GM04504 (cell line): ENCODE measurements around the gene ZNF280D.

Source experiments
- DNase-seq: peaks from one replicate; pipeline ENCODE4 v3.0.0-alpha.2; 2012; ENCODE audit warnings: low read depth

Gene ZNF280D

GRCh38 chr15:56744701-56745683 lies 11.7 kb upstream of the ZNF280D start:
- no peak for DNase-seq

- no peak for DNase-seq
Observed at GRCh38 chr15:56741541-56741940, 8.2 kb upstream of the ZNF280D start.

DNA sequence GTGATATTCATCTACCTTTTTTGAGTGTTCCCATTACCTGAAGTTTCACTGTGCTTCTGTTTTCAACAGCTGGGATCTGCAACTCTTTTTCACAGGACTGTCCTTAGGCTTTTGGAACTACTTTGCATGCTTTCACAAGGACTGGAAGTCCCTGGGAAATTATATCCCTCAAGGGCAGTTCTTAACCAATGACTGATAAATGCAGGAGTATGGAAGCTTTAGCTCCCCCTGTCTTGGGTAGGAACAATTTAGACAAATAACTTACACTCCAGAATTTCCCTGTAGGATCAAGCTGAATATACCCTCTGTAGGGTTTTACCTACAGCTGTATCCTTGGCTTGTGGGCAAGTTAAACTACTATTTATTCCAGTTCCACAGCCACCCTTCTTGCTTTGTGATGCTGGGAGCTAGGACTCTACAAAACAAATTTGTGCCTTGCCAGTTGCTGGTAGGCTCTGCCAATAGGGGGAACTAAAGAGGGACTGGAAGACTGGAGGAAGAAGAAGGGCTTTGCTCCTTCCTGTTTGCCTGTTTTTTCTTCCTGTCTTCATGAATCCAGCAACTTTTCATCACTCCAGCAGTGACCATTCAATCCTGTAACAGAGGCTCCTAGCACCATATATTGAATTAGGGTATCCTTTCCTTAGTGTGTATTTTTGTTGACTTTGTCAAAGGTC lies 6.8 kb upstream of the ZNF280D start:
- no peak for DNase-seq

DNA sequence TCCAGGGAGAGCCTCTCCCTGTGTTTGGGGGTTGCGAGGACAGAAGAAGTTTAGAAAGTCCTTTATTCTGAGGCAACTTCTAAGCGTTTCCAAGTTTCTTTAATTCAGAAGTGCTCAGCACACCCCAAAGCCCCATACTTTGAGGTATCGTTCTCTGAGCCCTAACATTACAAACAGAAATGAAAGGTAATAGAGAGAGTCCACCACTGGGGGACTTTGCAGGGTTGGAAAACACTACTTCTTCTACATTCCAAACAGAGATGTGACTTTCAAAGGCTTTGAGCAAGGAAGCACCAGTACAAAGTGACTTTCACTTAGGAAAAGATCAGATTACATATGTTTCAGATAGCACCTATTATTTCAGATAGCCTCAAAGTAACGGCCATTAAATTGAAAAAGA lies 6.2 kb upstream of the ZNF280D start:
- DNase-seq: no peak

GRCh38 chr15:56737791-56738190 lies 4.5 kb upstream of the ZNF280D start:
- no peak for DNase-seq

DNA sequence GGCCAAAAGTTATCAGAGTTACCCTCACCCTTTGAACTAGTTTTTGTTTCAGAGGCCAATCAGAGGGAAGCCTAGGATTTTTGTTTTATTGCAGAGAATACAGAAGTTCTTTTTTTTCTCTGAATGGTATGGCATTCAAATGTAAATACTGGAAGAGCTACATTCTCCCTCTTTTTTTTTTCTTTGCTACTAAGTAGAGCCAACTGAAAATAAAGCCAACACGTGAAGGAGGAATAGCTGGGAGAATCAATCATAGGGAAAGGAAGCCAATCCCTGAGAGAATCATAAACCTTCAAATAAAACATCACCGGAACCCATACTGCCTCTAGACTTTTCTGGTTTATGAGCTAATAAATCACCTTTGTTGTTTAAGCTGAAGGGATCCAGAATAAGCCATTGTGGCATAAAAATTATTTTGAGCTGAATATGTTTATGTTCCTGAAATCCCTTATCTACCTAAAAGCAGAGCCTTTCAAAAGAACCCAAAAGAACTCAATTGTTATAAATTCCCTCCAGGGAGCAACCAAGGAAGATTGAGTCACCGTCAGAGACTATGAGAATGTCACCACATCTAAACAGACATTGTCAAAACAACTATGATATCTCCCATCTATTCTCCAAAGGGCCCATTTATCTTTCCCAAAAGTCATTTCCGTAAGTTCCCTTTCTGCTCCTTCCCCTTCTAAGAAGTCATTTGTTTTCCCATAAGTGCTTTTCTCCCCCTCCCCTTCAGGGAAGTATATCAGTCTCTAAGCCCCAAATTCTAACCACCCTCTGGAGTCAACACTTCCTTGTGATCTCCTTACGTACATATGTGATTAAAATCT lies 3.8 kb upstream of the ZNF280D start:
- DNase-seq: no peak

DNA sequence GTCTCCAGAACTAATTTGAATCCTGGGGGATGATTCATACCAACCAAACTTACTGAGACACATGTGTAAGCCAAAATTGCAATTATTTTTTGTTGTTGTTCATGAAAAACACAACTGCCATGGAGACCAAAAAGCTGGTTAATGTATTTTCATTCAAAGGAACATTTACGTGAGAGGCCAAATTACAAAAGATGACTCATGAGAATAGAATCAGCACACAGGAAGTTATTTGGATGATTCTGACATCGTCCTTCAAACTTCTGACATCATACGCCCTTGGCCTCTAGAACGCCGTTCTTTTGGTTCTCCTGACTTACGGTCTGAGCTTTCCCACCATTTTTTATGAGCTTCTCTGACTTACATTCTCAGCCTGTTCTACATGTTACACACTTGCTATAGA lies 3.0 kb upstream of the ZNF280D start:
- no peak for DNase-seq

DNA sequence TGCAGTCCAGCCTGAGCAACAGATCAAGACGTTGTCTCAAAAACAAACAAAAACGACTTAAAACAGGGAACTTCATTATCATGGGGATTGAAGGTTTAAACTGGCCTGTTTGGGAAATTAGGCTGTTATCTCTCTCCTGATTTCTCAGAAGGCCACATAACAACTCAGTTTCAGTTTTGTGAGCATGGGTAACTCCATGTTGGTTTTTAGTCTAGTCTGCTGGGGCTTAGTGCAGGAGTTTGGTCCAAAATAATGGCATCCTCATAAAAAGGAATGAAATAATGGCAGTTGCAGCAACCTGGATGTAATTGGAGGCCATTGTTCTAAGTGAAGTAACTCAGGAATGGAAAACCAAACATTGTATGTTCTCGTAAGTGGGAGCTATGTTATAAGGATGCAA lies 2.3 kb upstream of the ZNF280D start:
- DNase-seq: no peak

DNA sequence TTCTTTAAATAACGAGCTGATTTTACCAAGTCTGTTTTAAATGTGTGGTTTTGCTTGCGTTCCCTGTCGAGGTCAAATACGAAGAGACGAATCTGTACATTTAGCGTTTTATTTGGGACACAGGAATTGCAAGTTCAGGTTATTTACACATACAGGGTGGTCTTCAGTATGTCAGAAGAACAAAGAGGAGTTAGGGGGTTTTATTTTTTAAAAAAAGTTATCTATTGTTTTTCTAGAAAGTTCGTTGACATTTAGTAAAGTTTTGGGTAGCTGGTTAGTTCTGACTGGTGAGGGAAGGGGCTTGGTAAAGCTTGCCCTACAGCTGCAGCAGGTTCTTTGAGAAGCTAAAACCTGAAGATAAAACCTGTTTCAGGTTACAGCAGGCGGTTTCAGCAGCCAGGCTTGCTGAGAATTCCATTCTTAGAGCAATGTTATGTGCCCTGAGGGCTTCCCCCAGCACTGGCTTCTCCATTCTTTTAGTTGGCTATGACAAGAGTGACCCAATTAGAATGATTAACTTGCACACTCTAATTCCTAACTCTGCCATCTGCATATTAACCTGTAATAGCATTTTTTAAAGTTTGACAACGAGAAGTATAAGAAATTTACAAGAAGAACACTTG lies 815 bp upstream of the ZNF280D start:
- no peak for DNase-seq

DNA sequence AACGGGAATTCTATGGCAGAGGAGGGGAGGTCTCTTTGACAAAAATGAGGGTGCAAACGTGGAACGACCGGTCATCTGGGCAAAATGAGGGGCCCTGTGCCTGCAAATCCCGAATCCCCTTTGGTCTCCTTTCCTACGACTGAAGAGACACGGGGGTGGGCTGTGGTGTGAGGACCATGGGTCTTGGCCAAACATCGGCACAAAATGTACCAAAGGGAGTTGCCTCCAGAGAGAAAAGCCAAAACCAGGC lies 498 bp downstream of the ZNF280D start:
- no peak for DNase-seq

DNA sequence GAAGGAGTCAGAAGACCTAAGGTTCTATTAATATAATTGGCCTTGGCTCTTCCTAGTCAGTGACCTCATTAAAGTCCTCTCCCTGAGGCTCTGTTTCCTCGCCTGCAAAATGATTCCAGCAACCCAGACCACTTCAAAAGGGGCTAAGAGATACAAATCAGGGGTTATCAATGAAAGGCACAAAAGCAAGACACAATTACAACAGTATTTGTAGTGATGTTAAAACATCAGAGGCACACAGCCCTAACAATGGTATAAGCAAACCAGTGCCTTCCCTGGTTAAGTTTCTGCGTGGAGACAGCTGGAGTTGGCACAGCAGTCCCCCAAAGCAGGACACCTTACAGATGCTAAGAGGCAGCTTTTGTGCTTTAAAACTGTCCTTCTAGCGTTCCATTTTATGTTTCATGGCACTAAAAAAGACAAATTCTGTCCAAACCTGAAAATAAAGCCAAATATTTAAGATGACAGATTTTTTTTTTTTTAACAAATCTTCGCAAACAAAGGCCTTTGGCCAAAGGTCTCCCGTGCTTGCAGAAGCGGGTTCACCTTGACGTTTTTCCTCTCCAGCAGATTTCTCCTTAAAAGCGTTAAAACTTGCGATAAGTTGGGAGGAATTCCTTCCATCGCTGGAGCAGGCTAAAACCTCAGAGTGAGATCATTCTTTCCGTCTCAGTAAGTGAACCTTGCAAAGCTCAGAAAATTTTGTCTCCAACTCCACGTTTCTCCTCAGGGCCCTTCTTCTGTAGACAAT lies 999 bp downstream of the ZNF280D start:
- no peak for DNase-seq

DNA sequence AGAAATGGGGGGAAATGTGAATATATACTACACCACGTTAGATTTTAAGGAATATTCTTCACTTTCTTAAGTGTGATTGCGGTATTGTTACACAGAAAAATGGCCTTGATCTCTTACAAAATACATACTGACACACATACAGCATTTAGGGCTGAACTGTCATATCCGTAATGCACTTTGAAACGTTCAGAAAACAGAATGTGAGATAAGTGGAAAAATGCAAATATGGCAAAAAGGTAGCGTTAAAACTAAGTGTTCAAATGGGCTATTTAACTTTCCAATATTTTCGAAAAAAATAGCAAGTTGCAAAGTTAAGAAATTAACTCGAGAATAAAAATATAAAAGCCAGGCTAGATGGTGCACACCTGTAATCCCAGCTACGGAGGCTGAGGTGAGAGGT lies 1.8 kb downstream of the ZNF280D start:
- DNase-seq: no peak

- DNase-seq: no peak
Observed at GRCh38 chr15:56729561-56729960, 3.7 kb downstream of the ZNF280D start.

- no peak for DNase-seq
Observed at GRCh38 chr15:56725386-56725785, 7.9 kb downstream of the ZNF280D start.

DNA sequence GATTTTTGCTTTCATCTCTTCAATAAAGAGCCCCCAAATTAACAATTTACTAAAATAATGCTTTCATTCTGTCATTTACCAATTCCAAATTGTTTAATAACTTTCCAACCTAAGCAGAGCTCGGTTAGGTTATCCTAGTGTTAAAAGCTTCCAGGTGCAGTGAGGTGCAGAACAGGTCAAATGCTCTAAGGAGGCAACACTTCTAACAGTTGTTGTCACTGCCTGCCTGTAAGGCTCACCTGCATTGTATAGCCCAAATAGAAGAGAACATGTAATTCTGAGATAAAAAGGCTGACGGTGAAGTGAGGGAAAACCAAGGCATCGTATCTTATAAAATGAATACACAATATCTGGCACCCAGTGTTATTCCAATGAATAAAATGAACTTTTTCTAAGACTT lies 9.1 kb downstream of the ZNF280D start:
- DNase-seq: no peak

- no peak for DNase-seq
Observed at GRCh38 chr15:56723787-56724186, 9.5 kb downstream of the ZNF280D start.

- DNase-seq: no peak
Observed at GRCh38 chr15:56719774-56720555, 13.3 kb downstream of the ZNF280D start.

DNA sequence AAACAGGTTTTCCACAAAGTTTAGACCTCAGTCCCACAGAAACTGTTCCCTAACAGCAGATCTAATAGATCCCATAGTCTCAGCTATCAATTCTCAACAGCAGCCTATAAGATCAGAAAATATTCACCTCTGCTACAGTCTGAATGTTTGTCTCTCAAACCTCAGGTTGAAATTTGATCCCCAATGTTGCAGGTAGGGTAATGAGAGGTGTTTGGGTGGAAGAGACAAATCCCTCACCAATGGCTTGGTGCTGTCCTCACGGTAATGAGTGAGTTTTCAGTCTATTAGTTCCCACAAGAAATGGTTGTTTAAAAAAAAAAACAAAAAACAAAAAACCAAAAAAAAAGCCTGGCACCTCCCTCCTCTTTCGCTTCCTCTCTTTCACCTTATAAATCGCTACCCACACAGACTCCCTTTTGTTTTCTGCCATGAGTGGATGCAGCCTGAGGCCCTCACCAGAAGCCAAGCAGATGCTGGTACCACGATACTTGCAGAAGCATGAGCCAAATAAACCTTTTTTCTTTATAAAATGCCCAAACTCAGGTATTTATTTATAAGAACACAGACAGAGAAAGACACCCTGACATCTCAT lies 14.2 kb downstream of the ZNF280D start:
- DNase-seq: no peak

- DNase-seq: no peak
Observed at GRCh38 chr15:56718560-56718959, 14.7 kb downstream of the ZNF280D start.

- DNase-seq: no peak
Observed at GRCh38 chr15:56716334-56716733, 17.0 kb downstream of the ZNF280D start.
